Raji (cell line): Measurements from ENCODE around the gene DMD.

ENCODE experiments used
- POLR2A ChIP-seq: IDR thresholded peaks from 2 replicates; pipeline ENCODE4 v1.6.1; 2011; ENCODE audit warnings: low read depth, low read length, control low read depth; ENCODE audit not compliant: insufficient read depth

The DMD gene

DNA sequence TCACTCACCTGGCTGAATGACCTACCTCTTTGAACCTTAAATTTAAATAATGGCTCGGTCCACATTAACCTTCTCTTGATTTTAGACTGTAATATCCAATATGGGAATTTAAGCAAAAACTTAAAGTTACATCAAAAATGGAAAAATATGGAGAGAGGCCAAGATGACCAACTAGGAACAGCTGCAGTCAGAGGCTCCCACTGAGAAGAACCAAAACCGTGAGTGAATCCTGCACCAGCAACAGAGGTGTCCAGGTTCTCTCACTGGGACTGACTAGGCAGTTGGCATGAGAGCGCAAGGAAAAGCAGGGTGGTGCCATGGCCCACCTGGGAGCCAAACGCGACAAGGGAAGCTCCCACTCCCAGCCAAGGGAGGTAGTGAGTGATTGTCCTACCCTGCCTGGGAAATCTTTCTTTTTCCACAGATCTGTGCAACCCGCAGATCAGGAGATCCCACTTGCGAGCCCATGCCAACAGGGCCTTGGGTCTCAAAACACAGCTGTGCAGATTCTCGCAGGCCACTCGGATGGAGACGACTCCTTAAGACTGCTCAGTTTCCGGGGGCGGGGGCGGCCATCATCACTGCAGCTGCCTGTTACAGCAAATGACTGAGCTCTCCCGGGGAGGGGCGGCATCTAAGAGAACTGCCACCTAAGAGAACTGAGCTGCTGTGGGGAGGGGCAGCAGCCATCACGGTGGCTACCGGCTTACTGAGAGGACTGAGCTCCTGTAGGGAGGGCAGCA, 343.4 kb downstream of the DMD start:
- no peak for TF ChIP-seq POLR2A

DNA sequence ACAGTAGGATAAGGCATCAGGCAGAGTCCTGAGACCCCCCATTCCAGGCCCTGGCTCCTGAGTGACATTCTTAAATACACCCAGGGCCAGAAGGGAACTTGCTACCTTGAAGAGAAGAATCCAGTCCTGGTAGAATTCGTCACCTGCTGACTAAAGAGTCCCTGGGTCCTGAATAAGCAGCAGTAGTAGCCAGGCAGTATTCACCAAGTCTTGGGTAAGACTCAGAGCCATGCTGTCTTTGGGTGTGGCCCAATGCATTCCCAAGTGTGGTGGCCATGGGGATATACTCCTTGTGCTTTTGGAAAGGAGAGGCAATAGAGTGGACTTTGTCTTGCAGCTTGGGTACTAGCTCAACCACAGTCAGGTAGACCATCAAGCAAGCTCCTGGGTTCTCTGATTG, 359.1 kb downstream of the DMD start:
- no peak for TF ChIP-seq POLR2A

DNA sequence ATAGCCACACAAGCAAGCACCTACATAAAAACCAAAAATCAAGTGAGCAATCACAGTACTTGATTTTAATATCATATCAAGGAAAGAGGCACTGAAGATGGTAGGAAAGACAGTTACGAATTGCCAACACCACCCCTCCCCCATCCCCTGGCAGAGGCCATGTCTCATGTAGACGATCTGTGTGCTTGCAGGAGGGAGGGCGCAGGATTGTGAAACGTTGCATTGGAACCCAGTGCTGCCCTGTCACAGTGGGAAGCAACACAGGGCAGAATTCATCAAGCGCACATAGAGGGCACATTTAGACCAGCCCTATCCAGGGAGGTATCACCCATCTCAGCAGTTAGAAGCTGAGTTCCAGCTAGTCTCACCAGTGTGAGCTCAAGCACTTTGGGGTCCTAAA, 359.8 kb downstream of the DMD start:
- no peak for TF ChIP-seq POLR2A

DNA sequence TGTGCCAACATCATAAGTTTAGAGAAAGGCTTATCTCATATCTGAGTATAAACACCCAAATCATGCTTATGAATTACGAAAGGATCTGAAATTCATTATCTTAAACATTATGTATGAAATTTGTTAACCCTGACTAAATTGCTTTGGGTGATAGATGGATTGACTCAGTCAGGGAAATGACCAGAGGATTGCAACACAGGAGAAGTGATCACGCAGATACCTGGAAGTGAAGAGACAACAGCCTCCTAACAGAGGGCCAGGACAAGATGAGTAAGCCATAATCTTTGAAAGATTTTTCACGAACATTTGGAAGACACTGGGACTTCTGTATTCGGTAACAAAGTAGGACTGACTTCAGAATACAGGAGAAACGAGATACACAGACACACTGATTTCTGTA, 363.4 kb downstream of the DMD start:
- TF ChIP-seq POLR2A, result no peak

DNA sequence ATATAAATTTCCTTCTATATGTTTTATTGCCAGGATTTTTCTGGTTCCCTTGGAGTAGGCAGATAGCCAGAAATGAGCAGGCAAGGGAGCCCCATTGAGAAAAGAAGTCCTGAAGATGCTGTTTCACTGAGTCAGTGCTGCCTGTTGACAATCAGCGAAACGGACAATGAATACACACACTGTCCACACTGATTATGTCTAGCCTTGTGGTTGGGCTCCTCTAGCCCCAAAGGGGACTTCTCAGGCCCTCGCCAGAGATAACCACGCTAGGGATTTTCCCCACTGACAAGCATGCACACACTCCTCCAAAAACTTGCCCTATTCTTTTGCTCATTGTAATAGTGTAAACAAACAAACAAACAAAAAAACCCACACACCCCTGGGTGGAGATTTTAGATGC, 369.3 kb downstream of the DMD start:
- TF ChIP-seq POLR2A, result no peak

DNA sequence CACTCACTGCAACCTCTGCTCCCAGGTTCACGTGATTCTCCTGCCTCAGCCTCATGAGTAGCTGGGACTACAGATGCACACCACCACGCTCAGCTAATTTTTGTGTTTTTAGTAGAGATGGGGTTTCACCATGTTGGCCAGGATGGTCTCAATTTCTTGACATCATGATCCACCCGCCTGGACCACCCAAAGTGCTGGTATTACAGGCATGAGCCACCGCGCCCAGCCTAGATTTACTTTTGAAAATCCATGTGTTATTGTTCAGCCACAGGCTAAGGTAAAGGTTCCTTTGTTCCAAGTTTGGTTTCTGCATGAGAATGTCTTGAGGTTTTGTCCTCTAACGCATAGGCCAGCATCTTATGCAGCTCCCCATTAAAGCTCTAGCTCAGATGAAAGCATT, 371.6 kb downstream of the DMD start:
- no peak for TF ChIP-seq POLR2A

DNA sequence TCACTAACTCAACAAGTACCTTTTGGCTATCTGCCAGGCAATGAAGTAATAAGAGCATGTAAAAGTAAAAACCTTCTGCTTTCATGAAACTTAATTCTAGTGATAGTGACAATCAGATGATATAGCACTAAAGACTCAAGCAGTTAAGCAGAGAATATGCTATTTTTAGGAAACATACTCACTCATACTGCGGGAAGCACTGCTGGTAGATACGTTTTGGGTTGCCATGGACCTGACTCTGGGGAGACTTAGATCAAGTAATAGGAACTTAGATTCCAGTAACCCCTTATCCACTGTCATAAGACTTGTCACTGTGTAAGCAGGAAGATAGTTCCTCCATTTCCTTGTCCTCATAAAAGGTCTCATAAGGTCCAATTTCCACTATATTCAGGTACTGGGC, 386.3 kb downstream of the DMD start:
- TF ChIP-seq POLR2A, result no peak

DNA sequence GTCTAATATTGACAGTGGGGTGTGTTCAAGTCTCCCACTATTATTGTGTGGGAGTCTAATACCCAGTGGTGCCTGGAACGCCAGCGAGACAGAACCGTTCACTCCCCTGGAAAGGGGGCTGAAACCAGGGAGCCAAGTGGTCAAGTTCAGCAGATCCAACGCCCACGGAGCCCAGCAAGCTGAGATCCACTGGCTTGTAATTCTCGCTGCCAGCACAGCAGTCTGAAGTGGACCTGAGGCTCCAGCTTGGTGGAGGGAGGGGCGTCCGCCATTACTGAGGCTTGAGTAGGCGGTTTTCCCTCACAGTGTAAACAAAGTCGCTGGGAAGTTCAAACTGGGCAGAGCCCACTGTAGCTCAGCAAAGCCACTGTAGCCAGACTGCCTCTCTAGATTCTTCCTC, 407.3 kb downstream of the DMD start:
- no peak for TF ChIP-seq POLR2A

DNA sequence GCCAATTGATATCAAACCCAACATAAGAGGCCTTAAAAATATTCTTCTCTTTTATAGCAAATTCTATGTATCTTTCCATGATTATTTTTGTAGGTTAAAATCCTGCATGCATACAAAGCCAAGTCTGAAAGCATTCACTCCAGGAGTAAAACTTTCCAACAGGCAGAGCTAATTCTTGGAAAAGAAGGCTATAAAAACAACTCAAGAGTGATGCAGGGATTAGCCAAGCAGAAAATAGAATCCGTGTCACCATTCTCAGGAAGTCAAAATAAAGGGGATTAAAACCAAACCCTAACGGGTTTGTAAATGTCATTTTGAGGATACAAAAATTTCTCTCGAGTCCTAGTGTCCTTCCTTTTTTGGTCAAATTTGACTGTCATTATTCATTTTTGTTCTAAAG, 412.4 kb downstream of the DMD start:
- no peak for TF ChIP-seq POLR2A

DNA sequence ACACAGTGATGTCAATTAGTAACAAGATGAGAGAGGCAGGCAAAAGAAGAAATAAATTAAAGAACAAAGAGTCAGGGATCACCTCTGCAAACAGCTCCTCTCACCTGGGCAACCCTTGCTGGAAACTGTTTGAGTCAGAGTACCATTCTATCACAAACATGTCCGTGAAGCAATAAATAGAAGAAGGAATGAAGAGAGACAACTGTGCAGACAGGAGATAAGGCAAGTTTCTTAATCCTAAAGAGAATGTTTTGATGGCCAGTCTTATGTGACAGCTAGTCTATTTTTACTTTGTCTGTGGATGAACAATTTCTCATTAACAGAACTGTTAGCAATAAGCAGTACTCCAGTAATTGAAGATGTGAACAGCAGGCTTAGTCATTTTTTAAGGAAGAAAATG, 422.4 kb downstream of the DMD start:
- no peak for TF ChIP-seq POLR2A

DNA sequence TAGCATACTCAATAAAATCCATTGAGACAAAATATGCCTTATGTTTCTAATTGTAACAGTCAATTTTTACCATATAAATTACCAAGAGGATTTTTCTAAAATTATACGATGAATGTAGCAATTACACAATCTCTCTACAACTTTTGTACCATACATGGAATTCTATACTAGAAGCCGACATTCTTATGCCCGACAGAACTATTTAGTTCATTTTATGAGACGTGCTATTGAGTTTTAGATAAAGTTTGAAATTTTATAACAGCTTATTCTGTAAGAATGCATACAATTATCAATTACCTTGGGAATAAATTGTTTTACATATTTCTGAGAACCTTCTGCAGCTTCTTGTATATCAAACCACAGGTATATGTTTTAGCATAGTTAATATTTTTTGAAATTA, 431.2 kb downstream of the DMD start:
- no peak for TF ChIP-seq POLR2A

DNA sequence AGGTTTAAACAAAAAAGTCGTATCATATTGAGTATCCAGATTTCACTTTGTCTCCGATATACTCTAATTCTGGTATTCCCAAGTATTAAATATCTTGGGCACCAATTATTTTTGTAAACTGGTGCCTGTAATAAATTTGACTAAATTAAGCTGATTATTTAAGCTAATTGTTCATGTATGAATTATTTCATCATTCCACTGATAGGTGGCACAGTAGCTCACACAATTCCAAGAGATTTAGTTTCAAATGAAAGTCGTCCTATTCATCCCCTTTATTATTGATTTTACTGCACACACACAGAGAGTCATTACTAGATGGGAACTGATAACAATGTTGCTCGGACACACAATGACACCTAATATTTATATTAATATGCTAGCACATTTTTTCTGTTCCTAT, 432.4 kb downstream of the DMD start:
- TF ChIP-seq POLR2A, result no peak

DNA sequence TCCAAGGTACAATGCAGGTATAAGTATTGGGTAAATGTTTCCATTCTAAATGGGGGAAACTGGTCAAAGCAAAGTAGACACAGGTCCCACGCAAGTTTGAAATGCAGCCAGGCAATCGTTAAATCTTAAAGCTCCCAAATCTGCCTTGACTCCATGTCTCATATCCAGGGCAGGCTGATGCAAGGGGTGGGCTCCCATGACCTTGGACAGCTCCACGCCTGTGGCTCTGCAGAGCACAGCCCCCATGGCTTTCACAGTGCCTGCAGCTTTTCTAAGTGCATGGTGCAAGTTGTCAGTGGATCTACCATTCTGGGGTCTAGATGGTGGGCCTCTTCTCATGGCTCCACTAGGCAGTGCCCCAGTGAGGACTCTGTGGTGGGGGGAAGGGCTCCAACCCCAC, 436.4 kb downstream of the DMD start:
- TF ChIP-seq POLR2A, result no peak

DNA sequence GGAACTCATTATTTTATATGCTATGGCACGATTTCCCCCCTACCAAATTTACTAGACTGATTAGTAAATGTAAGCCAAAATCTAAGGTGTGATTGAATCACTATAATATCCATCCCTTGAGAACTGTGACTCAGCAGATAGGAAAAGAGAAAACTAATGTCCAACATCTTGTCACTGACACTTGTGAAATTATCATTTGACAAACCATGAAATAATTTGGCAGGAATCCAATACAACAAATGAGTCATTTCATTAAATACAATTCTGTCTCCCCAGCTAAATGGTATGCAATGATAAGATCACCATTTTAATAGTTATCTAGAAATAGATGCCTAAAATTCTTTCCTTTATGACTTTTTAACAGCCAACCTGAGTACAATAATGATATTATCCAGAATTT, 462.3 kb downstream of the DMD start:
- no peak for TF ChIP-seq POLR2A

DNA sequence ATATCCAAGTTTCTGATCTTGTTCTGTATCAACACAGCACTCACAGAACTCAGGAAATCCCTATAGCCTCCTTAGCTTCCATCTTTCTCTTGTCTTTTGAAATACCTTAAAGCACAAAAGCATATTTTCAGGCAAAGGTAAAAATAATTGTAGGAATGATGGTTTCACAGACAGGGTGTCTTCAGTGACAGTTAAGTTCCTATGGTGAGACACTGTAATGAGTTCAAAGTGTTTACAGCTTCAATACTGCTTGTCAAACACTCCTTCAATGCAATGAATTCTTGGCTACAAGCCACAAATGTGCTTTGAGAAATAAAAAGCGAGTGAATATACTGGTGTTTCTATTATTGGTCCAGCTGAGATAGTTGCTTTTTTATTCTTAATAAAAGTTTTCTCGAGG, 466.0 kb downstream of the DMD start:
- TF ChIP-seq POLR2A, result no peak

DNA sequence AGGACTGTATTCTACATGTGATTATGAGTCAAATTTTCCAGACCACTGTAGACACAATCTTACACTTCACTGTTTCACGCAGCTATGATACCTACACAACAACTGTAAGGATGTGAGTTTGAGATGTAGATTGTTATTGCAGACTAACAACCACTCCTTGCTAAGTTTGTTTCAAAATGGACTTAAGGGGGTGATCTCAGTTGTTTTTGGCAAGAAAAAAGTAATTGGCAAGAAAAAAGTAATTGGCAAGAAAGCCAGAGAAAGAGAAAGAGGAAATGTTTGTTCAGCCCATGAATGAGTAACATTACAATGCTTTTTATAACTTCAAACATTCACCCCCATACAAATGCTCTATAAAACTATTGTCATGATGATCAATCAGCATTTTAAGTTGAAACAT, 466.4 kb downstream of the DMD start:
- no peak for TF ChIP-seq POLR2A

DNA sequence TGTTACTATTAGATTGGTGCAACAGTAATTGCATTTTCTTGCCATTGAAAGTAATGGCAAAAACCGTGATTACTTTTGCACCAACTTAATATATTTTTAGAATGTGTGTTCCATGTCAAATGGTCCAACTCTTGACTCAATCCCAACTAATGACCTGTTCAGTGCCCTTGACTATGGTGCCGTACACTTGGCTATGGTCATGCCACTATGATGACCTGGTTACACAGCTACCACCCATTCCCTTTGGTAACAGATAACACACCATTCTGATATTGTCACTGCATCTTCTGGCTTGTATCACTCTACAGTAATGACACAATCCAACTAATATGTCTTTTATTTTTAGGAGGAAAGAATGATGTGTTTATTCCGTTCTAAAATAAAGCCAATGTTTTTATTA, 469.4 kb downstream of the DMD start:
- TF ChIP-seq POLR2A, result no peak
